ENCODE results near the gene EYA2.

EYA2 gene

GRCh38 chr20:47050996-47051395 is 156.4 kb downstream of the EYA2 start:
- no peak overlapping the region for H3K4me3 ChIP-seq (ENCODE audit: low read length in 2 of 2)
- H3K18ac ChIP-seq (ENCODE audit: low read length) = peak overlapping the region; percentile 54
- H4K91ac ChIP-seq (ENCODE audit: low read depth, low read length, poor library complexity) = no peak overlapping the region
- no peaks in the 10 kb centered on the region for H3K4me1 ChIP-seq (ENCODE audit: control insufficient read depth in 2 of 2, insufficient read depth in 1 of 2, low read depth in 1 of 2, low read length in 2 of 2)
- no peak overlapping the region for H2BK120ac ChIP-seq (ENCODE audit: low read depth, low read length)
- H3K14ac ChIP-seq (ENCODE audit: low read length) = no peak overlapping the region
- H3K9me3 ChIP-seq (replicated peaks in 1 of 2; ENCODE audit: control insufficient read depth in 2 of 2, insufficient read depth in 1 of 2, low read depth in 1 of 2, low read length in 2 of 2) = no peaks in the 10 kb centered on the region
- no peak overlapping the region for H3K9ac ChIP-seq (ENCODE audit: low read depth, low read length, poor library complexity)
- H2AFZ ChIP-seq (ENCODE audit: low read length) = no peak overlapping the region
- no peak for DNase-seq (ENCODE audit: low spot score)
- H4K8ac ChIP-seq (ENCODE audit: low read depth, low read length) = no peak overlapping the region
- H2AK5ac ChIP-seq (ENCODE audit: low read depth, low read length) = no peak overlapping the region
- WGBS, 2 donors (ENCODE audit: extremely low coverage in 2 of 2, insufficient read length in 2 of 2, insufficient replicate concordance in 1 of 2) = no CpG with 5 or more reads among the region's 14 CpGs
- H3K27me3 ChIP-seq (ENCODE audit: control insufficient read depth in 3 of 3, insufficient read depth in 3 of 3, low read depth in 1 of 3, low read length in 3 of 3) = no peaks in the 10 kb centered on the region
- H3K27ac ChIP-seq (replicated peaks; ENCODE audit: low read length) = no peak overlapping the region
- H2BK15ac ChIP-seq (ENCODE audit: low read length) = no peak overlapping the region
- no peaks in the 10 kb centered on the region for H3K79me1 ChIP-seq (ENCODE audit: low read depth, low read length)
- H3K4ac ChIP-seq (ENCODE audit: low read length) = no peak overlapping the region
- no peak overlapping the region for H3K23ac ChIP-seq (ENCODE audit: low read depth, low read length, poor library complexity)
- no peak overlapping the region for H3K4me2 ChIP-seq (ENCODE audit: insufficient read depth, low read length, poor library complexity, severe bottlenecking)
- no peak overlapping the region for H2BK5ac ChIP-seq (ENCODE audit: low read length)
- no peaks in the 10 kb centered on the region for H3K36me3 ChIP-seq (replicated peaks in 1 of 2; ENCODE audit: control insufficient read depth in 2 of 2, insufficient read depth in 2 of 2, low read length in 2 of 2)
- H2BK12ac ChIP-seq (ENCODE audit: low read length) = no peak overlapping the region

- Histone ChIP-seq H2AFZ (ENCODE audit: low read length) (no peak overlapping the region), H4K8ac (ENCODE audit: low read depth, low read length) (no peak overlapping the region), H3K14ac (ENCODE audit: low read length) (no peak overlapping the region), H3K27me3 (ENCODE audit: control insufficient read depth in 3 of 3, insufficient read depth in 3 of 3, low read depth in 1 of 3, low read length in 3 of 3) (no peaks in the 10 kb centered on the region), H3K9me3 (replicated peaks in 1 of 2; ENCODE audit: control insufficient read depth in 2 of 2, insufficient read depth in 1 of 2, low read depth in 1 of 2, low read length in 2 of 2) (no peaks in the 10 kb centered on the region), H2AK5ac (ENCODE audit: low read depth, low read length) (no peak overlapping the region), H4K91ac (ENCODE audit: low read depth, low read length, poor library complexity) (no peak overlapping the region), H3K79me1 (ENCODE audit: low read depth, low read length) (no peaks in the 10 kb centered on the region), H3K4ac (ENCODE audit: low read length) (no peak overlapping the region), H2BK15ac (ENCODE audit: low read length) (no peak overlapping the region), H3K23ac (ENCODE audit: low read depth, low read length, poor library complexity) (no peak overlapping the region), H3K18ac (ENCODE audit: low read length) (no peak overlapping the region), H3K9ac (ENCODE audit: low read depth, low read length, poor library complexity) (no peak overlapping the region), H2BK12ac (ENCODE audit: low read length) (no peak overlapping the region), H2BK5ac (ENCODE audit: low read length) (no peak overlapping the region), H3K4me3 (ENCODE audit: low read length in 2 of 2) (no peak overlapping the region), H3K27ac (replicated peaks; ENCODE audit: low read length) (no peak overlapping the region), H2BK120ac (ENCODE audit: low read depth, low read length) (no peak overlapping the region), H3K4me1 (ENCODE audit: control insufficient read depth in 2 of 2, insufficient read depth in 1 of 2, low read depth in 1 of 2, low read length in 2 of 2) (no peaks in the 10 kb centered on the region), H3K4me2 (ENCODE audit: insufficient read depth, low read length, poor library complexity, severe bottlenecking) (no peak overlapping the region), H3K36me3 (replicated peaks in 1 of 2; ENCODE audit: control insufficient read depth in 2 of 2, insufficient read depth in 2 of 2, low read length in 2 of 2) (no peaks in the 10 kb centered on the region)
- no CpG with 5 or more reads among the region's 8 CpGs for WGBS, 2 donors (ENCODE audit: extremely low coverage in 2 of 2, insufficient read length in 2 of 2, insufficient replicate concordance in 1 of 2)
- DNase-seq (ENCODE audit: low spot score) = no peak
These were observed 157.4 kb downstream of the EYA2 start for GRCh38 chr20:47051936-47052526.

- no peaks in the 10 kb centered on the region for H3K27me3 ChIP-seq (ENCODE audit: control insufficient read depth in 3 of 3, insufficient read depth in 3 of 3, low read depth in 1 of 3, low read length in 3 of 3)
- no peak overlapping the region for H3K4me2 ChIP-seq (ENCODE audit: insufficient read depth, low read length, poor library complexity, severe bottlenecking)
- no peak overlapping the region for H2AFZ ChIP-seq (ENCODE audit: low read length)
- no peaks in the 10 kb centered on the region for H3K9me3 ChIP-seq (replicated peaks in 1 of 2; ENCODE audit: control insufficient read depth in 2 of 2, insufficient read depth in 1 of 2, low read depth in 1 of 2, low read length in 2 of 2)
- no CpG with 5 or more reads among the region's 5 CpGs for WGBS, 2 donors (ENCODE audit: extremely low coverage in 2 of 2, insufficient read length in 2 of 2, insufficient replicate concordance in 1 of 2)
- no peak overlapping the region for H3K23ac ChIP-seq (ENCODE audit: low read depth, low read length, poor library complexity)
- H2BK15ac ChIP-seq (ENCODE audit: low read length) = no peak overlapping the region
- H3K9ac ChIP-seq (ENCODE audit: low read depth, low read length, poor library complexity) = no peak overlapping the region
- no peak for DNase-seq (ENCODE audit: low spot score)
- H3K36me3 ChIP-seq (replicated peaks in 1 of 2; ENCODE audit: control insufficient read depth in 2 of 2, insufficient read depth in 2 of 2, low read length in 2 of 2) = no peaks in the 10 kb centered on the region
- H4K8ac ChIP-seq (ENCODE audit: low read depth, low read length) = no peak overlapping the region
- H3K79me1 ChIP-seq (ENCODE audit: low read depth, low read length) = no peaks in the 10 kb centered on the region
- no peak overlapping the region for H3K18ac ChIP-seq (ENCODE audit: low read length)
- no peak overlapping the region for H3K4ac ChIP-seq (ENCODE audit: low read length)
- H2BK120ac ChIP-seq (ENCODE audit: low read depth, low read length) = no peak overlapping the region
- no peak overlapping the region for H3K4me3 ChIP-seq (ENCODE audit: low read length in 2 of 2)
- no peak overlapping the region for H3K27ac ChIP-seq (replicated peaks; ENCODE audit: low read length)
- no peak overlapping the region for H2BK5ac ChIP-seq (ENCODE audit: low read length)
- no peak overlapping the region for H2AK5ac ChIP-seq (ENCODE audit: low read depth, low read length)
- H4K91ac ChIP-seq (ENCODE audit: low read depth, low read length, poor library complexity) = no peak overlapping the region
- no peaks in the 10 kb centered on the region for H3K4me1 ChIP-seq (ENCODE audit: control insufficient read depth in 2 of 2, insufficient read depth in 1 of 2, low read depth in 1 of 2, low read length in 2 of 2)
- H2BK12ac ChIP-seq (ENCODE audit: low read length) = no peak overlapping the region
- H3K14ac ChIP-seq (ENCODE audit: low read length) = no peak overlapping the region
These were observed 159.9 kb downstream of the EYA2 start for GRCh38 chr20:47054506-47054905.

- Histone ChIP-seq H2BK15ac (ENCODE audit: low read length) (no peak overlapping the region), H2AK5ac (ENCODE audit: low read depth, low read length) (no peak overlapping the region), H2BK12ac (ENCODE audit: low read length) (no peak overlapping the region), H3K36me3 (replicated peaks in 1 of 2; ENCODE audit: control insufficient read depth in 2 of 2, insufficient read depth in 2 of 2, low read length in 2 of 2) (no peaks in the 10 kb centered on the region), H4K91ac (ENCODE audit: low read depth, low read length, poor library complexity) (no peak overlapping the region), H3K4me2 (ENCODE audit: insufficient read depth, low read length, poor library complexity, severe bottlenecking) (no peak overlapping the region), H3K14ac (ENCODE audit: low read length) (no peak overlapping the region), H3K9ac (ENCODE audit: low read depth, low read length, poor library complexity) (no peak overlapping the region), H3K79me1 (ENCODE audit: low read depth, low read length) (no peaks in the 10 kb centered on the region), H3K9me3 (replicated peaks in 1 of 2; ENCODE audit: control insufficient read depth in 2 of 2, insufficient read depth in 1 of 2, low read depth in 1 of 2, low read length in 2 of 2) (no peaks in the 10 kb centered on the region), H4K8ac (ENCODE audit: low read depth, low read length) (no peak overlapping the region), H3K4me3 (ENCODE audit: low read length in 2 of 2) (no peak overlapping the region), H2BK5ac (ENCODE audit: low read length) (no peak overlapping the region), H2BK120ac (ENCODE audit: low read depth, low read length) (no peak overlapping the region), H3K4ac (ENCODE audit: low read length) (no peak overlapping the region), H3K23ac (ENCODE audit: low read depth, low read length, poor library complexity) (no peak overlapping the region), H3K4me1 (ENCODE audit: control insufficient read depth in 2 of 2, insufficient read depth in 1 of 2, low read depth in 1 of 2, low read length in 2 of 2) (no peaks in the 10 kb centered on the region), H3K27ac (replicated peaks; ENCODE audit: low read length) (no peak overlapping the region), H2AFZ (ENCODE audit: low read length) (no peak overlapping the region), H3K27me3 (ENCODE audit: control insufficient read depth in 3 of 3, insufficient read depth in 3 of 3, low read depth in 1 of 3, low read length in 3 of 3) (no peaks in the 10 kb centered on the region), H3K18ac (ENCODE audit: low read length) (no peak overlapping the region)
- WGBS, 2 donors (ENCODE audit: extremely low coverage in 2 of 2, insufficient read length in 2 of 2, insufficient replicate concordance in 1 of 2) = no CpG with 5 or more reads among the region's 6 CpGs
- no peak for DNase-seq (ENCODE audit: low spot score)
These were observed 160.3 kb downstream of the EYA2 start for GRCh38 chr20:47054945-47055344.

All from neuronal stem cell (in vitro differentiated cells).